Head of caudate nucleus (tissue), 42 donors: ENCODE results near the gene HOMER3.
"Not testable (repeated sequence)": the region's sequence is repeated elsewhere in the genome, so short reads cannot be mapped to it uniquely, and the experiment has no call there.

Experiments
- DNase-seq, 42 donors: peaks; one replicate each; pipeline versions ENCODE4 v3.0.0 to v3.0.0-alpha.2; 2020 to 2021; ENCODE audit warnings: mixed read lengths in 7 of 42
- intact Hi-C: fragments of 100-400 bp; cut with DNase I; formaldehyde crosslinking; loops from one replicate; pipeline ENCODE4 v1.15.0; 2022

Gene HOMER3

GRCh38 chr19:18908917-18909619 lies 31.9 kb downstream of the HOMER3 start:
- intact Hi-C loops: no loop called here
- peak in 5 of 42 donors; percentile 30 to 54 (median 45) for DNase-seq

DNA sequence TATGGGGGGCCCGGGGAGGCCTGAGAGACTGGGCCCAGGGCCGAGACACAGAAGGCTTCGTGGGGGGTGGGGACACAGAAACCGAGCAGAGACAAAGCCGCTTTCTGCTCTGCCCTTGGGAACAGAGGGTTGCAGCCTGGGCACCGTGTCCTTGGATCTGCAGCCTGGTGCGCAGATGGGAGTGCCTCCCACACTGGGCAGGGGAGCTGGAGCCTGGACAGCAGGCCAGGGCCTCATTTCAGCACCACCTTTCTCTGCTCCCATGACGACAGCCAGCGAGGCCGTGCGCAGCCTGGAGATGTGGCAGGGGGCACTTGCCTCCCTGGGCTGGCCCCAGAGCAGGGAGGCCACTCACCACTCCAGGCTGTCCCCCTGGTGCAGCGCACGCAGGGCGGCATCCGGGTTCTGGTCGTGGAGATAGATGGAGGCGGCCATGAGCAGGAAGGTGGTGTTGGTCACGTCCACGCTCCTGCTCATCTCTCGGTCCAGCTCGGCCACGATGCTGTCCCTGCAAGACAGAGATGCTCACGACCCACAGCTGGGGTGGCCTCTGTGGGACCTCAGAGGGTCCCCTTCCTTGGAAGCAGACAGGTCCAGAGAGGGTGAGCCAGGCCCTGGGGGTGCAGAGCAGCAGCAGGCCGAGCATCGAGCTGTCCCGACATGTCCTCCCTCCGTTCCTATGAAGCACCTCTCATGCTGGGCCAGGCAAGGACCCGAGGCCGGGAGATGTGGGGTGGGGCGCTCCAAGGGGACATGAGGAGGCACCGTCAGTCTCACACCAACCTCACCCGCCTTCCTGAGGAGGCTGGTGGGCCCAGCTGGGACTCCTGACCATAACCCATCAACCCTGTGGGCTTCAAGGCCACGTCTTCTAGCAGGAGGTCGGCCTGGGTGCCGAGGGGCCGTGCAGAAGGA lies 34.2 kb downstream of the HOMER3 start:
- peak; percentile 58 to 93 (median 81) for DNase-seq
- intact Hi-C loops: no loop called here

DNA sequence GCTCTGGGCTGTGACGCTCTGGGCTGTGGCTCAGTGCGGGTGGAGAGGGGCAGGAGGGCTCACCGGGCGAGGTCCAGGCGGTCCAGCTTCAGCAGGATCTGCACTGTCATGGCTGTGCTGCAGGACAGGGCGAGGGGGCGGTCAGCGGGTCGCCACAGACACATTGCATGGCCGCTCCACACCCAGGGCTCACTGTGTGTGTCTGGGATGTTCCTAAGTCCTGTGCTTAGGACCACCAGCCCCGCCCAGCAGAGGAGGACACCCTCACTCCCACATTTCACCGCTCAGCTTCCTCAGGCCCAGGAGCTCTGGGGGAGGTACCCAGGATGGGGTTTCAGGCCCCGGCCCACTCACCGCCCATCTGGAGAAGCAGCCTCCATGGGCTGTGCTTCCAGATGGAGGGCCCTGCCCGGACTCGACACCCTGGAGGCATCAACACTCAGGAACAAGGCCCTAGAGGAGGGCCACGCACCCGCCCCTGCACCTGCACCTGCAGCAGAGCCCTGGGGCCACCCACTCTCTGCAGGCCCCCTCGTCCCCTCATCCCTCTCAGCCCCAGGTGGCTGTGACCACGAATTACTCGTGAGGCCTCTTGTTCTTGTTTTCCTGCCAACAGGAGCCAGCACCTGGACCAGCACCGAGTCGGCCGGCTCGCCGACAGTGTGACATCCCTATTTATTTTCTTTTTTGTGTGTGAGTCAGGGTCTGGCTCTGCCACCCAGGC lies 35.3 kb downstream of the HOMER3 start:
- intact Hi-C loops: no loop called here
- DNase-seq: no peak

DNA sequence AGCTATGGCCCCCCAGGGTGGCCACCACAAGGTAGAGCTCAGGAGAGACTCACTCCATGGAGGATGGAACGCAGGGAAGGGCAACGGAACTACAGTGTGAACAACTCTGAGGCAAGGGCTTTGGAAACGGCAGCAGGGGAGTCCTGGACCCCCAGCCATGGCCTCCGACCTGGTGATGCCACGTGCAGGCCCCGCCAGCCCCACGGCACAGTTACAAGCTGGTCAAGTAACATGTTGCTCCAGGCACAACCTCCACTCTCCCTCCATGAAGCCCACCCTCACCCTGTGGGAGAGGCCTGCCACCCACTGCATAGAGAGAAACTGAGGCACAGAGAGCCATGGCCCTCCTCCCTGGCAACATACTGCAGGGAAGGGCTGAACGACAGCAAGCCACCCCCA lies 36.0 kb downstream of the HOMER3 start:
- intact Hi-C loops: no loop called here
- DNase-seq: no peak

GRCh38 chr19:18904334-18905057 lies 36.5 kb downstream of the HOMER3 start:
- DNase-seq: peak in 38 of 42 donors; percentile 21 to 84 (median 60)
- intact Hi-C loops: no loop called here

DNA sequence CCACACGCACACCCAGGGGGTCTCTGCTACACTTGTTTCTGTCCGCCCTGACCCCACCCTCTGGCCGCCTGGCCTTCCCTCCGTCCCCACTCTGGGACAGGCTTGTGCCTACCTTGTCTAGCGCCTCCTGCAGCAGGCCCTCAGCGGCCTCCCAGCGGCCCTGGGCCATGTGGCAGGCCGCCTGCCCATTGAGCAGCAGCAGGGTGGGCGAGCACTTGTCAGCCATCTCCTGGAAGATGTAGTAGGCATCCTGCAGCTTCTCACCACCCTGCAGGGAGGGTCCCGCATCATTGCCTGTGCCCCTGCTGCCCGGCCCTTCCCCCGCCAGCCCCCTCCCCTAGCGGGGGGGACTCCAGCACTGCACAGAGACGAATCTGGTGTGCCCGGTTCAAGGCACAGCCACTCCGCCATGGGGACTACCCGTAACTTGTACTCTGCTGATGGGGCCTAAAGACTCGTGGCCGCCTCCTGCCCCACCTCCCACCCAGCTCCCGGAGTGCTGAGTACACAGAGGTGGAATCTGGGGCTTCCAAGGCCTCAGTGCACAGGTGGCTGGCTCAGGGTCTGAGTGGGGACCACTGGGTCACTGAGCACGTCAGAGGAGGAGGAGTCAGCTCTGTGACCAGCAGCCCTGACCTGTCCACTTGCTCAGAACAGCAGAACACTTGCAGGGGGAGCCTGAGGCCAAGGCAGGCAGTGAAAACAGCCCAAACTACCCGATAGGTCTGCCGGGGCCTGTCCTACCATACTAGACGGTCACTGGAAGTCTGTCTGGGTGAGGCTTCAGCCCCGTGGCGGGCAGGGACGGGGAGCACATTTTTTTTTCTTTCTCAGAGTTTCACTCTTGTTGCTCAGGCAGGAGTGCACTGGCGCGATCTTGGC lies 37.6 kb downstream of the HOMER3 start:
- no peak for DNase-seq
- intact Hi-C loops: no loop called here

GRCh38 chr19:18902519-18902918 lies 38.5 kb downstream of the HOMER3 start:
- intact Hi-C loops, DNase-seq: not testable (repeated sequence)

DNA sequence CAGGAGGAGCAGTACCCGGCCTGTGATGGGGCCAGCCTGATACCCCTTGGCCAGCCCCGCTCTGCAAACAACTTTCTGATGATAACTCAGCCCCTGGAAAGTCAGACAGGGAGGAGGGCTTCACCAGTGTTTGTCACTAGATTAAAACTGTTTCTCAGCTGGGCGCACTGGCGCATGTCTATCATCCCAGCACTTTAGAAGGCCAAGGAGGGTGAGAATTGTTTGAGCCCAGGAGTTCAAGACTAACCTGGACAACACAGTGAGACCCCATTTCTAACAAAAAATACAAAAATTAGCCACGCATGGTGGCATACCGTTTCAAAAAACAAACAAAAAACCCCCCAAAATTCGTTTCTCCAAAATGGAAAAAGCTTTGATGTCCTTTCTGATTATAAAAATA lies 39.5 kb downstream of the HOMER3 start:
- no peak for DNase-seq
- intact Hi-C loops: no loop called here

DNA sequence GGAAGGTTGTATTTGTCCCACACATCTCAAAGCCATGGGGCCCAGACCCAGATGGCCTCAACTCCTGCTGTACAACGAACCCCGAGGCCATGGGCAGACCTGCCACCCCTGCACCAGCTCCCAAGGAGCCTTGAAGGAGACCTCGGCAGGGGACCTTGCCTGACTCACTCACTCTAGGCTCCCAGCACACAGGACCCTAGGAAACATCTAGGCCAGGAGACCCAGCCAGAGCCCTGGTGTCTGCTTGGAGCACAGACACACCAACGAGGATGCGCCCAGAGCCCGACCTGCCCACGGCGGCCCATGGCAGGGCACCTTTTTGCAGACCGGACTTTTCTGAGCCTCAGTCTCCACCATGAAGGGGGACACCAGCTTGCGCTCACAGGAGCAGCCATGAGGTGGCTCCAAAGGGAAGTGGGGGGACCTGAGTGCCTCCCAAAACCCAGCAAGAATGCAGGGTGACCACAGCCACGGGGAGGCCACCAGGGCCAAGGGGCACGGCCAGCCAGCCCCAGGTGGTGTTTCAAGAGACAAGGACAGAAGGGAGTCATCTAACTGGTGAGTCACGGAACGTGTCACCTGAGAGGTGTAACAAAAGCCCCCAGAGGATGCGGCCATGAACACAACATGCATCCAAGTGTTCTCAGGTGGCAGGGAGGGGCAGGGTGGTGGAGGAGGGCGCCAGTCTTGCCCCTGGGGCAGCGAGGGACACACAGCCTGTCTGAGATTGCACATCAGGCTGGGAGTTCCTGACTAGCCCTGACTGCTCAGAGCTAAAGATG lies 40.1 kb downstream of the HOMER3 start:
- no peak for DNase-seq
- intact Hi-C loops: no loop called here

DNA sequence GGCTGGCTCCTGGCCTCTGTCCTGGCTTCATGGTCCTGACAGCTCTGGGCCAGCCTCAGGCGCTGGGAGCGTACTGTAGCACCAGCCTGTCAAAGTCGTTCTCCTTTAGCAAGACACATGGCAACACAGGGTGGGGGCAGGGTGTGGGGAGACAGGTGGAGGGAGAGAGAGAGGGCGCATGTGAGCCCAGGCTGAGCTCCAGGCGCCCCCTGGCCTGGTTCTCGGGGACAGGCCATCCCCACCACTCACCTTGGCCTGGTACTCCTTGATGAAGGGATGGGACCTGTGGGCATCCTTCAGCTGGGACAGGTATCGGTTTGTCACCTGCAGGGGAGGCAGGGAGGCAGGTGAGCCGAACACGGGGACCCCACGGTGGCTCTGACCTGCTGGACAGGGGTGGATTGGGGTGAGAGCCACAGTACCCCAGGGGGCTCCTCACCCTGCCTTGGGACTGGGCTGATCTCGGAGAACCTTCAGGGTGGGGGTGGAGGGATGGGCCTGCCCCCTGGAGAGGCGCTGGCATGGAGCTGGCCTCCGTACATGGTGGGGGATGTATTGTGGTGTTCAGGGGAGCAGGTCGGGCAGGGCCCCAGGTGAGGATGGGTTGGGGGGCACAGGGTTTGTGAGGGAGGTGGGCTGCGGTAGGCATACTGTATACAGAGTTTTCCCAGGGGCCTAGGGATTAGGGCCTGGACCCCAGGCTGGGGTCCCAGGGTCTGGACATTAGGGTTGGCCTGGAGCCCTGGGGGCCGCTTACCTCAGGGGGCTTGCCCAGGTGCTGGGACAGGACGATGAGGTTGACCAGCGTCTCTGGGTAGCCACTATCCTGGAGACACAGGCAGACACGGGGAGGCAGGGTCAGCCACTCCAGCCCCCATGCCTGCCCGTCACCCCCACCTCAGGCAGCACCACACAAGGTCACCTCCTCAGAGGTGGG lies 41.1 kb downstream of the HOMER3 start:
- no peak for DNase-seq
- intact Hi-C loops: no loop called here

GRCh38 chr19:18898607-18899408 lies 42.2 kb downstream of the HOMER3 start:
- intact Hi-C loops: no loop called here
- no peak for DNase-seq

DNA sequence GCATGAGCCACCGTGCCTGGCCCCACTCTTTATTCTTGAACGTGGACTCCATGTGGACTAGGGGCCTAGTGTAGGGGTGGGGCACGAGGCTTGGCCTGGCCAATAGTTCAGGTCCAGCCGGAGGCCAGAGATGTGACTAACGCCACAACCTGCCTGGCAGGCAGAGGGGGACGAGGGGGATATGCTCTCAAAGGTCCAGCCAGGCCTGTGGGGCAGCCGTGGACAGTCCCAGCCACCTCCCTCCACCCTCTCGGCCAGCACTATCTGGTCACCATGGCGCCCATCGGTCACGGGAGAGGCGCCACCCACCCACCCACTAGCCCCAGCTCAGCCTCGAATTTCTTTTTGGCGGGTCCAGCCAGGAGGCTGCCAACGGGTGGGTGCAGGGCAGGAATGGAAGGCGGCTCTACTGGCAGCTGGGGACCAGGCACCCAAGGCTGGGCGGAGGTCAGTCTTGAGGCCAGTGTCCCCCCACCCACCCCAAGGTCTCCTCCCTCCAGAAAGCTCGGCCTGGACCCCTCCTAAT lies 42.9 kb downstream of the HOMER3 start:
- intact Hi-C loops: no loop called here
- peak in 2 of 42 donors; percentile 33 to 51 for DNase-seq

GRCh38 chr19:18897094-18898029 lies 43.7 kb downstream of the HOMER3 start:
- DNase-seq: no peak
- intact Hi-C loops: no loop called here

GRCh38 chr19:18896421-18896841 lies 44.6 kb downstream of the HOMER3 start:
- peak; percentile 29 to 75 (median 52) for DNase-seq
- intact Hi-C loops: no loop called here
